ENCODE results near the gene FLT3LG. TPM values are rescaled to one million over a fixed set of nuclear protein-coding genes. Genes with fewer than 3 reads are reported as not detected.

Gene FLT3LG
- total RNA-seq, 2 donors from 2014 or later = 1.1 to 2.6 TPM

DNA sequence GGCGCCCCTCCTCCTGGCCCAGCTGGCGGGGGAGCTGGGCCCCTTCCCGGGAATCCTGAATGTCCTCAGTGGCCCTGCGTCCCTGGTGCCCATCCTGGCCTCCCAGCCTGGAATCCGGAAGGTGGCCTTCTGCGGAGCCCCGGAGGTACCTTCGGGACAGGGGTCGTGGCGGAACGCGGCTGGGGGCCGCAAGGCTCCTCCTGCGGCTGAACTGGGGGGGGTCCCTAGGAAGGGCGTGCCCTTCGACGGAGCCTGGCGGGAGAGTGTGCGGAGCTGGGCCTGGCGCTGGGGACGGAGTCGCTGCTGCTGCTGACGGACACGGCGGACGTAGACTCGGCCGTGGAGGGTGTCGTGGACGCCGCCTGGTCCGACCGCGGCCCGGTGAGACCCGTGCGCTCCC is 12.4 kb upstream of the FLT3LG start:
- Histone ChIP-seq H3K4me1 (peaks cover 0 to 4% of the 10 kb centered on the region in 2 donors), H3K36me3 (peaks cover 9% of the 10 kb centered on the region), H3K4me3 (no peak overlapping the region), H3K9me3 (no peaks in the 10 kb centered on the region), H3K27me3 (no peaks in the 10 kb centered on the region), H3K27ac (no peak overlapping the region)
- no peak for DNase-seq (ENCODE audit: low spot score)
- TF ChIP-seq, protein P1, sequence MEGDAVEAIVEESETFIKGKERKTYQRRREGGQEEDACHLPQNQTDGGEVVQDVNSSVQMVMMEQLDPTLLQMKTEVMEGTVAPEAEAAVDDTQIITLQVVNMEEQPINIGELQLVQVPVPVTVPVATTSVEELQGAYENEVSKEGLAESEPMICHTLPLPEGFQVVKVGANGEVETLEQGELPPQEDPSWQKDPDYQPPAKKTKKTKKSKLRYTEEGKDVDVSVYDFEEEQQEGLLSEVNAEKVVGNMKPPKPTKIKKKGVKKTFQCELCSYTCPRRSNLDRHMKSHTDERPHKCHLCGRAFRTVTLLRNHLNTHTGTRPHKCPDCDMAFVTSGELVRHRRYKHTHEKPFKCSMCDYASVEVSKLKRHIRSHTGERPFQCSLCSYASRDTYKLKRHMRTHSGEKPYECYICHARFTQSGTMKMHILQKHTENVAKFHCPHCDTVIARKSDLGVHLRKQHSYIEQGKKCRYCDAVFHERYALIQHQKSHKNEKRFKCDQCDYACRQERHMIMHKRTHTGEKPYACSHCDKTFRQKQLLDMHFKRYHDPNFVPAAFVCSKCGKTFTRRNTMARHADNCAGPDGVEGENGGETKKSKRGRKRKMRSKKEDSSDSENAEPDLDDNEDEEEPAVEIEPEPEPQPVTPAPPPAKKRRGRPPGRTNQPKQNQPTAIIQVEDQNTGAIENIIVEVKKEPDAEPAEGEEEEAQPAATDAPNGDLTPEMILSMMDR (IDR thresholded peaks at IDR 0.05) = no peak

DNA sequence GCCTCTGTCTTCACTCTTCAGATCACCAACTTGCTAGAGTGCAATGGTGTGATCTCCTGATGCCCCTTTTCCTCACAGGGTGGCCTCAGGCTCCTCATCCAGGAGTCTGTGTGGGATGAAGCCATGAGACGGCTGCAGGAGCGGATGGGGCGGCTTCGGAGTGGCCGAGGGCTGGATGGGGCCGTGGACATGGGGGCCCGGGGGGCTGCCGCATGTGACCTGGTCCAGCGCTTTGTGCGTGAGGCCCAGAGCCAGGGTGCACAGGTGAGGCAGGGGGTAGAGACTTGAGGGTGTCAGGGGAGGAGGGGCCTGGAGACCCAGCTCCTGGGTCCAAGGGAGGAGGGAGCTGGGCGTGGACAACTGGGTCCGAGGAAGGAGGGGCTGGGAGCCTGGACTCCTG is 11.5 kb upstream of the FLT3LG start:
- H3K27me3 ChIP-seq = no peaks in the 10 kb centered on the region
- H3K4me3 ChIP-seq = no peak overlapping the region
- TF ChIP-seq, protein P1 (IDR thresholded peaks at IDR 0.05) = no peak
- no peaks in the 10 kb centered on the region for H3K9me3 ChIP-seq
- H3K36me3 ChIP-seq = peaks cover 9% of the 10 kb centered on the region
- H3K27ac ChIP-seq = no peak overlapping the region
- peaks cover 0 to 4% of the 10 kb centered on the region in 2 donors for H3K4me1 ChIP-seq
- DNase-seq (ENCODE audit: low spot score) = no peak

DNA sequence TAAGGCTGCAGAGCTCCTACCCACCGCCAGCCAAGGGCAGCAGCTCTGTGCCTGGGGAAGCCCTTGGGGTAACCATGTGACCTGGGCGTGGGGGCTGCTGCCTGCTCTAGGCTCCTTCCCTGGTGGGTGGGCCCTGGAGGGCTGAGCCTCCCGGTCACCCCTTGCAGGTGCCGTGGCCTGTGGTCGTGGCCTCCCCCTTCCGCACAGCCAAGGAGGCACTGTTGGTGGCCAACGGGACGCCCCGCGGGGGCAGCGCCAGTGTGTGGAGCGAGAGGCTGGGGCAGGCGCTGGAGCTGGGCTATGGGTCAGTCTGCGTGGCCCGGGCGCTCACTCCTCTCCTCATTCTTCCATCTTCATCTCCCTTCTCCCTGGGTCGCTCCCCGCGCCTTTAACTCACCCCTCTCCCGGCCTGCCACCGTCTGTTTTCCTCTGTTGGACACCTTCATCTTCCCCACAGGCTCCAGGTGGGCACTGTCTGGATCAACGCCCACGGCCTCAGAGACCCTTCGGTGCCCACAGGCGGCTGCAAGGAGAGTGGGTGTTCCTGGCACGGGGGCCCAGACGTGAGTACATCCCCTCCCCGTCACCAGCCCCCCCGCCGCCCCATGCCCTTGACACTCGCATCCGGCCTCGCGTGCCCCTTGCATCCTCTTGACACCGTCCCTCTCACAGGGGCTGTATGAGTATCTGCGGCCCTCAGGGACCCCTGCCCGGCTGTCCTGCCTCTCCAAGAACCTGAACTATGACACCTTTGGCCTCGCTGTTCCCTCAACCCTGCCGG is 9.9 kb upstream of the FLT3LG start:
- Histone ChIP-seq H3K36me3 (peaks cover 9% of the 10 kb centered on the region), H3K27me3 (no peaks in the 10 kb centered on the region)
- TF ChIP-seq, protein P1 (IDR thresholded peaks at IDR 0.05) = no peak

DNA sequence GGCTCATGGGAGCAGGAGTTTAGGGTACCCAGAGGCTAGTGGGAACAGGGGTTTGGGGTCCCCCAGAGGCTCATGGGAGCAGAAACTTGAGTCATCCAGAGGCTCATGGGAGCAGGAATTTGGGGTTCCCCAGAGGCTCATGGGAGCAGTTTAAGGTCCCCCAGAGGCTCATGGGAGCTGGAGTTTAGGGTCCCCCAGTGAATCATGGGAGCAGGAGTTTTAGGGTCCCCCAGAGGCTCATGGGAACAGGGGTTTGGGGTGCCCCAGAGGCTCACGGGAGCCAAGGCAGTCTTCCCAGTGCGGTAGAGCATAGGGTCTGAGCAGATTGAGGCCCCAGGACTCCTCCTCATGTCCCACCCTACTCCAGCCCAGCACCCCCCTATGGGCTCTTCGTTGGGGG is 8.6 kb upstream of the FLT3LG start:
- Histone ChIP-seq H3K4me3 (no peak overlapping the region), H3K27ac (no peak overlapping the region), H3K4me1 (peaks cover 0 to 20% of the 10 kb centered on the region in 2 donors), H3K36me3 (peaks cover 6% of the 10 kb centered on the region), H3K27me3 (no peaks in the 10 kb centered on the region), H3K9me3 (no peaks in the 10 kb centered on the region)
- TF ChIP-seq, protein P1 (IDR thresholded peaks at IDR 0.05) = no peak
- DNase-seq (ENCODE audit: low spot score) = no peak

More for the DNA sequence above, 9.9 kb upstream of the FLT3LG start:
- DNase-seq (ENCODE audit: low spot score) = no peak
- Histone ChIP-seq H3K9me3 (no peaks in the 10 kb centered on the region), H3K27ac (no peak overlapping the region), H3K4me3 (no peak overlapping the region), H3K4me1 (peaks cover 0 to 11% of the 10 kb centered on the region in 2 donors)

DNA sequence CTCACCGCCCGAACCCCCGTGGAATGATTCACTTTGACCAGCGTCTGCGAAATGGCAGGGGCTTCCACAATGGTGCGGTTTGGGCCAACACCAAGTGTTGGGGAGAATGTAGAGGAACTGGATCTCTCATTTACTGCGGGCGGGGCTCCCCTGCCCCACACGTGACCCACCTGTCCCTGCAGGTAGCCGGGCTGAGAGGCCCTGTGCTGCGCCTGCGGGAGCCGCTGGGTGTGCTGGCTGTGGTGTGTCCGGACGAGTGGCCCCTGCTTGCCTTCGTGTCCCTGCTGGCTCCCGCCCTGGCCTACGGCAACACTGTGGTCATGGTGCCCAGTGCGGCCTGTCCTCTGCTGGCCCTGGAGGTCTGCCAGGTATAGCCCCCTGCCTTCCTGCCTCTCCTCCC is 5.8 kb upstream of the FLT3LG start:
- Histone ChIP-seq H3K27me3 (no peaks in the 10 kb centered on the region), H3K9me3 (no peaks in the 10 kb centered on the region), H3K36me3 (peaks cover 6% of the 10 kb centered on the region), H3K4me3 (no peak overlapping the region), H3K27ac (peak overlapping the region; percentile 66 to 75), H3K4me1 (peaks cover 0 to 27% of the 10 kb centered on the region in 2 donors)
- no peak for DNase-seq (ENCODE audit: low spot score)
- TF ChIP-seq, protein P1 (IDR thresholded peaks at IDR 0.05) = no peak

Data from right atrium auricular region (tissue), 2 donors.